Measurements from ENCODE around the gene ARMC3. TPM values are rescaled to one million over a fixed set of nuclear protein-coding genes. Genes with fewer than 3 reads are reported as not detected.

ARMC3 gene
- total RNA-seq, 1 experiment from 2014 or later = 0.09 TPM

DNA sequence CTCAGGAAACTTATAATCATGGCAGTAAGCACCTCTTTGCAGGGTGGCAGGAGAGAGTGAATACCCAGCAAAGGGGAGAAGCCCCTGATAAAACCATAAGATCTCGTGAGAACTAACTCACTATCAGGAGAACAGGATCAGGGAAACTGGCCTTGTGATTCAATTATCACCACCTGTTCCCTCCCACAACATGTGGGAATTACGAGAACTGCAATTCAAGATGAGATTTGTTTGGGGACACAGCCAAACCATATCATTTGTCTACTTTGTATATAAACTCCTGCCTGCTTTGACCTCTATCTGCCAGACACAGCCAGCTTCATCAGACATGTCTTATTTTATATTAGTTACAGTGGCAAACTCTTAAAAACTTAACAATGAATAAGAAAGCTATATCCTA, 50.4 kb downstream of the ARMC3 start:
- H3K4me1 Mint-ChIP-seq = peaks cover 11 to 14% of the 10 kb centered on the region in 2 experiments

More for the DNA sequence above, 50.4 kb downstream of the ARMC3 start:
- Histone ChIP-seq H2BK12ac (ENCODE audit: insufficient read length, low read depth, low read length) (no peak overlapping the region), H3K14ac (ENCODE audit: insufficient read depth, low read length) (no peak overlapping the region), H3T11ph (ENCODE audit: low read length) (no peak overlapping the region), H4K8ac (replicated peaks; ENCODE audit: insufficient read length, low read depth, low read length) (no peak overlapping the region), H2AK5ac (ENCODE audit: insufficient read length, low read length) (no peak overlapping the region), H3K9me3 (ENCODE audit: control insufficient read depth, low read depth, low read length) (no peaks in the 10 kb centered on the region), H3K79me1 (ENCODE audit: insufficient read depth, low read depth, low read length, poor library complexity, severe bottlenecking) (no peaks in the 10 kb centered on the region), H2BK15ac (ENCODE audit: low read depth, low read length) (no peak overlapping the region), H3K4me2 (ENCODE audit: insufficient read depth, insufficient read length, low read length) (no peak overlapping the region), H4K5ac (ENCODE audit: insufficient read length, low read depth, low read length) (no peak overlapping the region), H4K91ac (ENCODE audit: insufficient read length, low read depth, low read length) (no peak overlapping the region), H3K27ac (ENCODE audit: insufficient read length, low read depth, low read length) (no peak overlapping the region), H3K27me3 (ENCODE audit: insufficient read depth, low read length) (no peaks in the 10 kb centered on the region; the same call in 1 of the 2 replicates), H3K4me1 (ENCODE audit: insufficient read depth, low read length) (no peaks in the 10 kb centered on the region; the same call in 1 of the 2 replicates), H2BK120ac (ENCODE audit: low read depth, low read length, poor library complexity, severe bottlenecking) (no peak overlapping the region), H4K20me1 (ENCODE audit: control insufficient read depth, insufficient read depth, insufficient read length) (no peaks in the 10 kb centered on the region), H2BK5ac (ENCODE audit: insufficient read length, low read length) (no peak overlapping the region), H3K23ac (ENCODE audit: insufficient read length, low read depth, low read length) (no peak overlapping the region), H3K4ac (ENCODE audit: low read depth, low read length) (no peak overlapping the region), H3K23me2 (ENCODE audit: insufficient read length, low read depth, low read length, poor library complexity, severe bottlenecking) (no peaks in the 10 kb centered on the region), H3K9ac (ENCODE audit: extremely low read depth, insufficient read length, low read length) (no peak overlapping the region), H3K18ac (ENCODE audit: insufficient read length, low read depth, low read length) (no peak overlapping the region), H3K56ac (ENCODE audit: insufficient read length, low read depth, low read length) (no peak overlapping the region), H2BK20ac (ENCODE audit: low read depth, low read length, poor library complexity, severe bottlenecking) (no peak overlapping the region), H2AFZ (ENCODE audit: low read length) (no peak overlapping the region), H3K79me2 (ENCODE audit: insufficient read depth, low read length) (no peaks in the 10 kb centered on the region)
- Mint-ChIP-seq H3K27me3 (ENCODE audit: low read depth) (no peaks in the 10 kb centered on the region), H3K4me3 (no peak overlapping the region), H3K9me3 (no peaks in the 10 kb centered on the region; a peak in 1 of 5 replicates), H3K27ac (no peak overlapping the region), H3K36me3 (ENCODE audit: insufficient read depth in 1 of 3, low read depth in 3 of 3) (no peaks in the 10 kb centered on the region)
- no CpG with 5 or more reads among the region's 2 CpGs for WGBS (ENCODE audit: extremely low coverage, insufficient read length, low lambda C conversion rate)
- no peak for DNase-seq
- TF ChIP-seq, protein P1, sequence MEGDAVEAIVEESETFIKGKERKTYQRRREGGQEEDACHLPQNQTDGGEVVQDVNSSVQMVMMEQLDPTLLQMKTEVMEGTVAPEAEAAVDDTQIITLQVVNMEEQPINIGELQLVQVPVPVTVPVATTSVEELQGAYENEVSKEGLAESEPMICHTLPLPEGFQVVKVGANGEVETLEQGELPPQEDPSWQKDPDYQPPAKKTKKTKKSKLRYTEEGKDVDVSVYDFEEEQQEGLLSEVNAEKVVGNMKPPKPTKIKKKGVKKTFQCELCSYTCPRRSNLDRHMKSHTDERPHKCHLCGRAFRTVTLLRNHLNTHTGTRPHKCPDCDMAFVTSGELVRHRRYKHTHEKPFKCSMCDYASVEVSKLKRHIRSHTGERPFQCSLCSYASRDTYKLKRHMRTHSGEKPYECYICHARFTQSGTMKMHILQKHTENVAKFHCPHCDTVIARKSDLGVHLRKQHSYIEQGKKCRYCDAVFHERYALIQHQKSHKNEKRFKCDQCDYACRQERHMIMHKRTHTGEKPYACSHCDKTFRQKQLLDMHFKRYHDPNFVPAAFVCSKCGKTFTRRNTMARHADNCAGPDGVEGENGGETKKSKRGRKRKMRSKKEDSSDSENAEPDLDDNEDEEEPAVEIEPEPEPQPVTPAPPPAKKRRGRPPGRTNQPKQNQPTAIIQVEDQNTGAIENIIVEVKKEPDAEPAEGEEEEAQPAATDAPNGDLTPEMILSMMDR (conservative IDR thresholded peaks at IDR 0.05) = no peak

All from H9 (cell line).